Aorta (tissue), 5 donors: ENCODE results near the gene EPN2. TPM values are rescaled to one million over a fixed set of nuclear protein-coding genes. Genes with fewer than 3 reads are reported as not detected.

Experiments used
- ATAC-seq: fragments of 200-7000 bp; cut with Tn5 transposase; one replicate; pipeline ENCODE4 v1.9.1; 2022; ENCODE audit warnings: moderate library complexity; ENCODE audit not compliant: low FRiP score
- DNase-seq, 2 donors: peaks; one replicate each; pipeline ENCODE4 v3.0.0-alpha.2; 2020
- H3K27ac ChIP-seq, 2 donors: one replicate each; pipeline ENCODE4 v1.5.1; 2013; ENCODE audit warnings: low read length in 2 of 2, mild to moderate bottlenecking in 2 of 2, moderate library complexity in 2 of 2, control low read depth in 1 of 2, inconsistent platforms in 1 of 2, low read depth in 1 of 2
- H3K27me3 ChIP-seq, 2 donors: one replicate each; pipeline ENCODE4 v1.6.1; 2013; ENCODE audit warnings: control low read depth in 1 of 2, low read length in 1 of 2, mild to moderate bottlenecking in 1 of 2, moderate library complexity in 1 of 2; ENCODE audit not compliant: insufficient read depth in 2 of 2, control insufficient read depth in 1 of 2
- H3K36me3 ChIP-seq, 2 donors: one replicate each; pipeline ENCODE4 v1.6.1; 2013; ENCODE audit warnings: control low read depth in 1 of 2, low read length in 1 of 2, mild to moderate bottlenecking in 1 of 2; ENCODE audit not compliant: insufficient read depth in 2 of 2, control insufficient read depth in 1 of 2
- H3K4me1 ChIP-seq, 2 donors: one replicate each; pipeline ENCODE4 v1.6.1; 2013; ENCODE audit warnings: low read length in 2 of 2, control low read depth in 1 of 2, mild to moderate bottlenecking in 1 of 2, moderate library complexity in 1 of 2; ENCODE audit not compliant: insufficient read depth in 2 of 2, control insufficient read depth in 1 of 2
- H3K4me3 ChIP-seq, 2 donors: one replicate each; pipeline ENCODE4 v1.5.1; 2013; ENCODE audit warnings: low read length in 2 of 2, control low read depth in 1 of 2, mild to moderate bottlenecking in 1 of 2
- H3K9me3 ChIP-seq: one replicate; pipeline ENCODE4 v1.6.1; 2013; ENCODE audit warnings: mild to moderate bottlenecking, low read length; ENCODE audit not compliant: control insufficient read depth
- WGBS, 2 donors: extraction: QIAGEN DNeasy Blood & Tissue Kit; methylation state at CpG; one replicate each; pipeline ENCODE4 v1.1.7; 2013; 5-methylcytosine and 5-hydroxymethylcytosine counted together
- intact Hi-C, 2 donors: fragments of 100-400 bp; cut with DNase I; formaldehyde crosslinking; loops; one replicate each; pipeline versions ENCODE4 v1.14.2 to v1.15.0; 2022
- polyA plus RNA-seq, 2 donors: library from polyadenylated mRNA; stranded (reverse); fragments of 200-250 nt; gene quantifications; one replicate each; pipeline ENCODE4 v1.2.3, GENCODE V29; 2013
- total RNA-seq, 2 donors: library from RNA; stranded (reverse); fragmentation: NEBNext Ultra II Directional; extraction: Animal tissue kit (Norgen Biotek cat#: 25700); gene quantifications; one replicate each; pipeline ENCODE4 v1.2.1, GENCODE V29; 2021
- donor health status: healthy with polysubstance abuse.
- donor health status: Bipolar disorder and iron deficiency.
- donor health status: DM: no; HTN: no; CAD: no.
- donor health status: DM: no; HTN: no; CAD: no.
- donor health status: DM: yes; HTN: yes; CAD: no.

EPN2 gene
- total and polyA plus RNA-seq, 4 donors: 8.6 to 67.7 (median 40.1) TPM

- no peak overlapping the region for H3K4me3 ChIP-seq
- H3K27ac ChIP-seq: no peak overlapping the region
- 69 to 72% methylated on average over 4 of the region's 4 CpGs for WGBS, 2 donors
- H3K36me3 ChIP-seq: no peaks in the 10 kb centered on the region
- no peaks in the 10 kb centered on the region for H3K9me3 ChIP-seq
- intact Hi-C loops: loop anchor here (5.0 to 10.0 kb wide), 4 partner anchors 34 to 297 kb away; partner anchors contain the start of gene ALDH3A2 (in 1 of the 2)
- H3K4me1 ChIP-seq: no peaks in the 10 kb centered on the region
- H3K27me3 ChIP-seq: no peaks in the 10 kb centered on the region
- no peak for ATAC-seq
- DNase-seq: peak in 1 of 2 donors; percentile 41
Observed at GRCh38 chr17:19368229-19368628, 131.1 kb downstream of the EPN2 start.

DNA sequence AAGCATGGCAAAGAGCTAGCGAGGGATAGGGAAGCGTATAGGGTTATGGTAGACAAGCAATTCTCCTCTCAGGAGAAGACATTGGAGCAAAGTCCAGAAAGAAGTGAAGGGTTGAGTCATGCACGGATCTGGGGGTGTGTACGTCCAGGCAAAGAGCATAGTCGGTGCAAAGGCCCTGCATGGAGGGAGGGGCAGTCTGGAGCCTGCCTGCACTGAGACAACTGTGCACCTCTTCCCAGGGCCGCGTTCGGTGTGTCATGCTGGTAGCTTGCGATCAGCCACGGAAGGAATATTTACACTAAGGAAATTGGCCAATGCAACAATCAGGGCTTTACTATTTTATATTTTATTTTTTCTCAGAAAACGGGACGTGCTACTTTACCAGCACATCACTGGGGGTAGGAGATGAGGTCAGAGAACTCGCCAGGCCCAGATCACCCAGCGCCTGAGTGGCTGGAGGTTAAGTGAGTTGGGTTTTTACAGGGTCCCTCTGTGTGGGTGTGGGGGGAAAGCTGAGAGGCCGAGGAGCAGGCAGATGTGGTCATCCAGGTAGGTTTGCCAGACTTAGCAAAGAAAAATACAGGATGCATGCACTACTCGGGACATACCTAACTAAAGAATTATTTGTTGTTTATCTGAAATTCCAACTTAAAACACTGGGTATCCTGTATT lies 132.1 kb downstream of the EPN2 start:
- Histone ChIP-seq H3K9me3 (no peaks in the 10 kb centered on the region), H3K27me3 (no peaks in the 10 kb centered on the region), H3K4me1 (no peaks in the 10 kb centered on the region), H3K36me3 (no peaks in the 10 kb centered on the region), H3K27ac (no peak overlapping the region), H3K4me3 (no peak overlapping the region)
- no peak for ATAC-seq
- intact Hi-C loops: loop anchor here (5.0 to 10.0 kb wide), 4 partner anchors 33 to 296 kb away; partner anchors contain the start of gene ALDH3A2 (in 1 of the 2)
- 92 to 93% methylated on average over 16 of the region's 16 CpGs for WGBS, 2 donors
- peak in 1 of 2 donors; percentile 61 for DNase-seq

- Histone ChIP-seq H3K4me1 (no peaks in the 10 kb centered on the region), H3K27me3 (no peaks in the 10 kb centered on the region), H3K9me3 (no peaks in the 10 kb centered on the region), H3K27ac (no peak overlapping the region), H3K36me3 (no peaks in the 10 kb centered on the region), H3K4me3 (no peak overlapping the region)
- intact Hi-C loops: loop anchor here (5.0 to 10.0 kb wide), 5 partner anchors 32 to 295 kb away; partner anchors contain the start of gene ALDH3A2 (in 1 of the 2)
- ATAC-seq (no peak), DNase-seq (peak in 1 of 2 donors; percentile 71)
- 85 to 86% methylated on average over 12 of the region's 12 CpGs for WGBS, 2 donors
Observed at GRCh38 chr17:19369846-19370492, 132.8 kb downstream of the EPN2 start.

DNA sequence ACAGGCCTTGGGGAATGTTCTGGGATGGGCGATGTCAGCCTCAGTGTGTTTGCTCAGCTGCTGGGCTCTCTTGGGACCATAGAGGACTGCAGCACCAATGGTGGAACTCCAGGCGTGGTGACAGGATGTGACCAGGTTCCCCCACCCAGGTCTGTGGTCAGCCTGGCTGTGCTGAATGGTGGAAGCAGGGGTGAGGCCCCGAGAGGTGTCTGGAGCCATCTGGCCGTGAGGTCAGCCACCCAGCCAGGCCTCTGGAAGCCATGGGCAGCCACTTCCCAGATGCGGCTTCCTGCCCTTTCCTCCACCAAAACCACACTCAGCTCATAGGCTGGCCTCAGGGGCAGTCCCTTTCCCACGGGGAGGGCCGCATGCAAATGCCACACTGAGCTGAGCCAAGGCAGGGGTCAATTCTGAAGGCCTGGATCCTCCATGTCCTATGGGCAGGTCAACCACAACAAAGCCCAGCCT lies 133.4 kb downstream of the EPN2 start:
- Histone ChIP-seq H3K27me3 (no peaks in the 10 kb centered on the region), H3K4me1 (no peaks in the 10 kb centered on the region), H3K27ac (no peak overlapping the region), H3K4me3 (no peak overlapping the region), H3K36me3 (no peaks in the 10 kb centered on the region), H3K9me3 (no peaks in the 10 kb centered on the region)
- DNase-seq (peak; percentile 67 to 73), ATAC-seq (peak; percentile 34)
- 78 to 79% methylated on average over 7 of the region's 7 CpGs for WGBS, 2 donors
- intact Hi-C loops: loop anchor here in 1 of 2 donors (5.0 kb wide), 1 partner anchor 37 kb away; no protein-coding TSS in a partner anchor

DNA sequence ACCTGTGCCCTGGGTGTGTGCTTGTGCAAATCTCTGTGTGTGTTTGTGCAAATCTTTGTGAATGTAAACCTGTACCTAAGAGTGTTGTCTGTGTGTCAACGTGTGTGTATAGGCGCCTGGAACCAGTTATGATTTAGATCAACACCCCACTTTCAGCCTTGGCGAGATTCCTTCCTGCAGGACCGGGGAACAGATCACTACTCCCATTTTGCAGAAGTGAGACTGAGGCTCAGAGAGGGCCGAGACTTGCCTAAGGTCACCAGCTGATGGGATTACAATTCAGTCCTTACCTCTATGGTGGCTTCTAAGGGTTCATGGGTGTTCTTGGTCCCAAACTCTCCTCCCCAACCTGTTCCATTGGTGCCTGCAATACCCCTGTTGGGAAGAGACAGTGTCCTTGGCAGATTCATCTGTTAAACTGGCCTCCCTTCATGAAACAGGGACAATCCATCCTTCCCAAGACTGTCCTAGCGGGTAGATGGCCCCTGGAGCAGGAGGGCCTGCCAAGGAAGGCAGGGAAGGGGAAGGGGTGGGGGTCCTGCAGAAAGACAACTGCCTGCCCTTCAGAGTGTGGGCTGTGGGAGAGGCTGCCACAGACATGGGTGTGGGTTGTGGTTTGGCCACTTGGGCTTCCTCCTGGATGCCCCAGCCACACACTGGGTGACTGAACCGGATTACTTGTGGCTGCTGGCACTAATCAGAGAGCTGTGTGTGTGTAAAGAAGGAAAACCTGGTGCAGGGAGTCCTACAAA lies 134.3 kb downstream of the EPN2 start:
- intact Hi-C loops: loop anchor here in 1 of 2 donors (5.0 kb wide), 1 partner anchor 36 kb away; no protein-coding TSS in a partner anchor

GRCh38 chr17:19372011-19372370 lies 134.8 kb downstream of the EPN2 start:
- peak in 1 of 2 donors; percentile 56 for DNase-seq
- H3K4me1 ChIP-seq: no peaks in the 10 kb centered on the region

More for the DNA sequence above, 134.3 kb downstream of the EPN2 start:
- ATAC-seq (no peak), DNase-seq (peak in 1 of 2 donors; percentile 41)
- Histone ChIP-seq H3K4me3 (no peak overlapping the region), H3K9me3 (no peaks in the 10 kb centered on the region), H3K27ac (no peak overlapping the region), H3K36me3 (no peaks in the 10 kb centered on the region), H3K4me1 (no peaks in the 10 kb centered on the region), H3K27me3 (no peaks in the 10 kb centered on the region)
- 91 to 93% methylated on average over 7 of the region's 7 CpGs for WGBS, 2 donors

GRCh38 chr17:19372439-19372838 lies 135.3 kb downstream of the EPN2 start:
- no peak overlapping the region for H3K27ac ChIP-seq
- no peaks in the 10 kb centered on the region for H3K9me3 ChIP-seq
- intact Hi-C loops: loop anchor here in 1 of 2 donors (5.0 kb wide), 1 partner anchor 35 kb away; no protein-coding TSS in a partner anchor
- no peaks in the 10 kb centered on the region for H3K27me3 ChIP-seq
- ATAC-seq (no peak), DNase-seq (peak in 1 of 2 donors; percentile 55)
- no peak overlapping the region for H3K4me3 ChIP-seq
- H3K36me3 ChIP-seq: no peaks in the 10 kb centered on the region
- H3K4me1 ChIP-seq: no peaks in the 10 kb centered on the region
- WGBS, 2 donors: 79 to 83% methylated on average over 12 of the region's 12 CpGs

More at GRCh38 chr17:19372011-19372370, 134.8 kb downstream of the EPN2 start:
- WGBS, 2 donors: 88 to 89% methylated on average over 9 of the region's 9 CpGs
- Histone ChIP-seq H3K4me3 (no peak overlapping the region), H3K36me3 (no peaks in the 10 kb centered on the region), H3K27ac (no peak overlapping the region), H3K9me3 (no peaks in the 10 kb centered on the region), H3K27me3 (no peaks in the 10 kb centered on the region)
- no peak for ATAC-seq
- intact Hi-C loops: loop anchor here in 1 of 2 donors (5.0 kb wide), 1 partner anchor 35 kb away; no protein-coding TSS in a partner anchor

DNA sequence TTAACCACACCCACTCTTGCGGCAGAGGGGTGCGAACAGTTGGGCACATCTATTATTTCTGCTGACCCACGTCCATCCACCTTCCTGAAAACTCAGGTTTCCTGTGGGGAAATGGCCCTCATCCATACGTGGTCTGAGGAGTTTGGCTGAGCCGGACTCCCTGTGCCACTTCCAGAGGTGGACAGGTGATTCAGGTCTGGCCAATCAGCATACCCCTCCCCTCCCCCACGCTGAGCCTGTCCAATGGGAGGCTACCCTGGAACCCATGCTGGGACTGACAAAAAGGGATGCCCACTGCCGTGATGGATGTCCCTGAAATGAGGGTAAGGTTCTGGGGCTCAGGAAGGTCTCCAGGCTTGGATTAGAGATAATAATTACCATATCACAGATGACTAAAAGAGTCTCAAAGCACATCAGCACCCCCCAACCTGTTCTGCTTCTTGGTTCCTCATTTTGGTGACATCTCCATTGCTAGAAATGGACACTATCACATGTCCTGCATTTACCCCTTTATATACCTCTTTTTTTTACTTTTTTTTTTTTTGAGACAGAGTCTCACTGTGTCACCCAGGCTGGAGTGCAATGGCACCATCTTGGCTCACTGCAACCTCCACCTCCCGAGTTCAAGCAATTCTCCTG lies 135.8 kb downstream of the EPN2 start:
- no peak for DNase-seq
- no peak for ATAC-seq
- intact Hi-C loops: loop anchor here in 1 of 2 donors (5.0 kb wide), 1 partner anchor 34 kb away; no protein-coding TSS in a partner anchor

More for the DNA sequence above, 135.8 kb downstream of the EPN2 start:
- Histone ChIP-seq H3K27ac (no peak overlapping the region), H3K4me3 (no peak overlapping the region), H3K9me3 (no peaks in the 10 kb centered on the region), H3K4me1 (no peaks in the 10 kb centered on the region), H3K27me3 (no peaks in the 10 kb centered on the region), H3K36me3 (no peaks in the 10 kb centered on the region)
- WGBS, 2 donors: 82 to 83% methylated on average over 8 of the region's 8 CpGs
